ENCODE measurements around the gene C12orf50. TPM values are rescaled to one million over a fixed set of nuclear protein-coding genes. Genes with fewer than 3 reads are reported as not detected.

C12orf50 gene
- total RNA-seq, 1 donor from 2014 or later, result not detected

DNA sequence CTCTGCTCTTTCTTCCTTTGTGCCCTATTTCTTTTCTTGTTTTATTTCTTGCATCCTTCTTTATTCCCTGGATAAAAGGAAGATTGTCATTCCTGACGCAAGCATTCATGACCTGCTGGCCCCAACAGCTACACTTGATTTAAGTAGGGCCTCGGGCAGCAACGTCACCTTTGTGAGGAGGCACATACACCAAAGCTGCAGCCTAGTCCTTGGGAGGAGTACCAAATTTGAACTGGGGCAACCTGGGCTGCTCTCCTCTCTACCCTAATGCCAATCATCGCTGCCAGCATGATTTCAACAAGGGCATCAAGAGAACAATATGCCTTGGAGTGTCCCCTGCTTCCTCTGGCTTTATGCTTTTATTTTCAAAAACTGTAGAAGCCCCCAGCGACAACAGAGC is 76.4 kb downstream of the C12orf50 start:
- Histone ChIP-seq H3K27me3 (no peaks in the 10 kb centered on the region), H3K36me3 (no peaks in the 10 kb centered on the region)
- TF ChIP-seq, protein P1, sequence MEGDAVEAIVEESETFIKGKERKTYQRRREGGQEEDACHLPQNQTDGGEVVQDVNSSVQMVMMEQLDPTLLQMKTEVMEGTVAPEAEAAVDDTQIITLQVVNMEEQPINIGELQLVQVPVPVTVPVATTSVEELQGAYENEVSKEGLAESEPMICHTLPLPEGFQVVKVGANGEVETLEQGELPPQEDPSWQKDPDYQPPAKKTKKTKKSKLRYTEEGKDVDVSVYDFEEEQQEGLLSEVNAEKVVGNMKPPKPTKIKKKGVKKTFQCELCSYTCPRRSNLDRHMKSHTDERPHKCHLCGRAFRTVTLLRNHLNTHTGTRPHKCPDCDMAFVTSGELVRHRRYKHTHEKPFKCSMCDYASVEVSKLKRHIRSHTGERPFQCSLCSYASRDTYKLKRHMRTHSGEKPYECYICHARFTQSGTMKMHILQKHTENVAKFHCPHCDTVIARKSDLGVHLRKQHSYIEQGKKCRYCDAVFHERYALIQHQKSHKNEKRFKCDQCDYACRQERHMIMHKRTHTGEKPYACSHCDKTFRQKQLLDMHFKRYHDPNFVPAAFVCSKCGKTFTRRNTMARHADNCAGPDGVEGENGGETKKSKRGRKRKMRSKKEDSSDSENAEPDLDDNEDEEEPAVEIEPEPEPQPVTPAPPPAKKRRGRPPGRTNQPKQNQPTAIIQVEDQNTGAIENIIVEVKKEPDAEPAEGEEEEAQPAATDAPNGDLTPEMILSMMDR (IDR thresholded peaks at IDR 0.05), result no peak
- no peak for TF ChIP-seq POLR2AphosphoS5 (IDR thresholded peaks at IDR 0.05; ENCODE audit: insufficient read depth in 1 of 2, low read depth in 1 of 2)
- TF ChIP-seq POLR2A (IDR thresholded peaks at IDR 0.05), result no peak

DNA sequence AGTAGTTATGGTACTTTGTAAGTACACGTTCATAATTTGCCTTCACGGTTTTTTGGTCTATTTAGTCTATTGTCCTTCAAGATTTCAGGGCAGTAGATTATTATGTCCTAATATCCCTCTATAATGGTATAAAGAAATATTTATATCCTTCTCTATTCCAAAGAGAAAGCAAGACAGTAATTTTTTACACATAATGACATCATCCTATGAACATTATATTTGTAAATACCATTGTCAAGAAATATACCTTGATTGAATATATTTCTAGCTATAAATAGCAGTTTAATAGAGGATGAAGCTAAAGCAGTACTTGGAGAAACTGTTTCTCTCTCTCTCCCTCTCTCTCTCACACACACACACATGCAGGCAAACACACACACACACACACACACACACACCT is 77.0 kb downstream of the C12orf50 start:
- intact Hi-C loops (cut with DNase I), result no loop called here
- no peak for DNase-seq (ENCODE audit: extremely low spot score in 2 of 2)
- no peak overlapping the region for H3K27ac ChIP-seq
- no peaks in the 10 kb centered on the region for H3K27me3 ChIP-seq
- no peaks in the 10 kb centered on the region for H3K9me3 ChIP-seq
- TF ChIP-seq POLR2A (IDR thresholded peaks at IDR 0.05) (no peak), POLR2AphosphoS5 (IDR thresholded peaks at IDR 0.05; ENCODE audit: insufficient read depth in 1 of 2, low read depth in 1 of 2) (no peak)
- TF ChIP-seq, protein P1 (IDR thresholded peaks at IDR 0.05), result no peak
- no peak overlapping the region for H3K4me3 ChIP-seq
- H3K36me3 ChIP-seq, result no peaks in the 10 kb centered on the region
- no peaks in the 10 kb centered on the region for H3K4me1 ChIP-seq

More for the DNA sequence above, 76.4 kb downstream of the C12orf50 start:
- Histone ChIP-seq H3K27ac (no peak overlapping the region), H3K4me3 (no peak overlapping the region), H3K4me1 (no peaks in the 10 kb centered on the region), H3K9me3 (no peaks in the 10 kb centered on the region)
- intact Hi-C loops (cut with DNase I), result no loop called here
- no peak for DNase-seq (ENCODE audit: extremely low spot score in 2 of 2)

DNA sequence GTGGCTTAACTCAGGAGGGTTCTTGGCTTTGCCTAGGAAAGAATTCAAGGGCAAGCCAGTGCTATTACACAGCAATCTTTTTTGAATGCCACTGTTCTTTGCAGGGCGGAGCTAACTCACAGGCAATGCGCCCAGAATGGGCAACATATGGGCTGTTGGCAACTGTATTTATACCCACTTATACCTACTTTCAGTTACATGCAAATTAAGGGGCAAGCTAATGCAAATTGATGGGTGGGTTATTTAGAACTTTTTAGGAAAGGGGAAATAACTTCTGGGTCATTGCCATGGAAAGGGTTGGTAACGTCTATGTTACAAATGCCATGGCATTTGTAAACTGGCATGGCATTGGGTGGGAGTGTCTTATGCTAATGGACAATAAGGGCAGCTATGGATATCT is 85.4 kb downstream of the C12orf50 start:
- Histone ChIP-seq H3K36me3 (no peaks in the 10 kb centered on the region), H3K4me1 (no peaks in the 10 kb centered on the region), H3K27me3 (no peaks in the 10 kb centered on the region), H3K4me3 (no peak overlapping the region), H3K27ac (no peak overlapping the region), H3K9me3 (no peaks in the 10 kb centered on the region)
- intact Hi-C loops (cut with DNase I), result no loop called here
- TF ChIP-seq POLR2AphosphoS5 (IDR thresholded peaks at IDR 0.05; ENCODE audit: insufficient read depth in 1 of 2, low read depth in 1 of 2) (no peak), POLR2A (IDR thresholded peaks at IDR 0.05) (no peak)
- TF ChIP-seq, protein P1 (IDR thresholded peaks at IDR 0.05), result no peak
- DNase-seq (ENCODE audit: extremely low spot score in 2 of 2), result no peak

DNA sequence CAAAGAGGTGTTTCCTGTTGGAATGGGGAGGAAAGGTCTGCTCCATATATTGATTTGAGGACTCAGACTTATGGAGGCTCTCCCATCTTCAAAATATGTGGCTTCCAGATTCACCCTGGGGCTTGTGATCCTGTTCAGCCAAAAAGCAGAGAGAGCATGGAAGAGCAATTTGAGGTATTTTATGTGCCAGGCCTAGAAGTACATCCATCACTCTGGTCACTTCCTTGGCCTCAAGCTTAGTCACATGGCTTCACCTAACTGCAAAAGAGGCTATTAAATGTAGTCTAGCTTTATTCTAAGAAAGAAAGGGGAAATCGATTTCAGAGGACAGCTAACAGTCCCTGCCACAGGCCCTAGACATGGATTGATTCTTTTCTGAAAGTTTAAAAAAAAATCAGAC is 86.2 kb downstream of the C12orf50 start:
- TF ChIP-seq, protein P1 (IDR thresholded peaks at IDR 0.05), result no peak
- no peak for TF ChIP-seq POLR2AphosphoS5 (IDR thresholded peaks at IDR 0.05; ENCODE audit: insufficient read depth in 1 of 2, low read depth in 1 of 2)
- no peak for TF ChIP-seq POLR2A (IDR thresholded peaks at IDR 0.05)
- Histone ChIP-seq H3K9me3 (no peaks in the 10 kb centered on the region), H3K36me3 (no peaks in the 10 kb centered on the region), H3K4me3 (no peak overlapping the region), H3K4me1 (no peaks in the 10 kb centered on the region), H3K27me3 (no peaks in the 10 kb centered on the region), H3K27ac (no peak overlapping the region)
- intact Hi-C loops (cut with DNase I), result no loop called here
- DNase-seq (ENCODE audit: extremely low spot score in 2 of 2), result no peak

DNA sequence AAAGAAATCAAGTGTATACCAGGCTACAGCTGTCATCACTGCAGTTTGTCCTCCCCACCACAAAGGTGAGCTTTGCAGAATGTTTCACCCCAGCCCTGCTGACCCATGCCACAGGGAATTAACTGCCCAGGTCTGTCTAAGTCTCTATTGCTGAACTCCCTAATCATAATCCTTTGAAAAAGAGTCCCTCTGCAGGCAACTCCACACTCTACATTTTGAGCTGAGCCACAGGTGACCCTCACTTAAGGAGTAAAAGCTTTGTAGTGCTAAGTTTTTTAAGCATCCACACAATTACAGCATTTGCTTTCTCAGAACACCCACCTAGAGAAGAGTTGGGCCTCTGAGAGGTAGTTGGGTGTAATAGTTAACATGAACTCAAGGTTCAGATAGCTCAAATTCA is 90.0 kb downstream of the C12orf50 start:
- H3K4me3 ChIP-seq, result no peak overlapping the region
- no peak for DNase-seq (ENCODE audit: extremely low spot score in 2 of 2)
- TF ChIP-seq POLR2AphosphoS5 (IDR thresholded peaks at IDR 0.05; ENCODE audit: insufficient read depth in 1 of 2, low read depth in 1 of 2), result no peak
- TF ChIP-seq, protein P1 (IDR thresholded peaks at IDR 0.05), result no peak
- no peak for TF ChIP-seq POLR2A (IDR thresholded peaks at IDR 0.05)
- no peaks in the 10 kb centered on the region for H3K9me3 ChIP-seq
- intact Hi-C loops (cut with DNase I), result no loop called here
- no peaks in the 10 kb centered on the region for H3K4me1 ChIP-seq
- no peaks in the 10 kb centered on the region for H3K36me3 ChIP-seq
- H3K27ac ChIP-seq, result no peak overlapping the region
- H3K27me3 ChIP-seq, result no peaks in the 10 kb centered on the region

All from vagina (tissue), 2 donors.